HG02678 (cell line): ENCODE results near the gene PCDHGA4.
"Not testable (repeated sequence)": the region's sequence is repeated elsewhere in the genome, so short reads cannot be mapped to it uniquely, and the experiment has no call there.

Source experiments
- ATAC-seq: cut with Tn5 transposase; IDR thresholded peaks from one replicate; pipeline ENCODE4 v1.9.1; 2021; ENCODE audit warnings: mild to moderate bottlenecking, moderate library complexity; ENCODE audit not compliant: unreplicated experiment

PCDHGA4 gene

GRCh38 chr5:141346017-141346416 lies 8.8 kb upstream of the PCDHGA4 start:
- ATAC-seq = not testable (repeated sequence)

- ATAC-seq = no peak
Measured at GRCh38 chr5:141349917-141350619, 4.8 kb upstream of the PCDHGA4 start, which contains the start of gene PCDHGB1. PCDHGB1 (plus strand) TSS chr5:141350099; CDS start chr5:141350261, 162 bp downstream.

GRCh38 chr5:141351591-141351990 lies 3.2 kb upstream of the PCDHGA4 start:
- ATAC-seq = no peak

DNA sequence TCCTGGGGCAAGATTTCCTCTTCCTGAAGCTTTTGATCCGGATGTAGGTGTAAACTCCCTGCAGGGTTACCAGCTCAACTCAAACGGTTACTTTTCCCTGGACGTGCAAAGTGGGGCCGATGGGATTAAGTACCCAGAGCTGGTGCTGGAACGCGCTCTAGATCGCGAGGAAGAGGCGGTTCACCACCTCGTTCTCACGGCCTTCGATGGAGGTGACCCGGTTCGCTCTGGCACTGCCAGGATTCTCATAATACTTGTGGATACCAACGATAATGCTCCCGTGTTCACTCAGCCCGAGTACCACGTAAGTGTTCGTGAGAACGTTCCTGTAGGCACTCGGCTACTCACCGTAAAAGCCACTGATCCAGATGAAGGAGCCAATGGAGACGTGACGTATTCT lies 820 bp downstream of the PCDHGA4 start:
- no peak for ATAC-seq

- no peak for ATAC-seq
Measured at GRCh38 chr5:141356133-141356532, 1.3 kb downstream of the PCDHGA4 start.

GRCh38 chr5:141356950-141357349 lies 2.1 kb downstream of the PCDHGA4 start:
- ATAC-seq = no peak

GRCh38 chr5:141359790-141360426 lies 5.1 kb downstream of the PCDHGA4 start, which contains the start of gene PCDHGB2:
PCDHGB2 (plus strand) TSS chr5:141359994; CDS start chr5:141360136, 142 bp downstream.
- peak; percentile 73 for ATAC-seq

DNA sequence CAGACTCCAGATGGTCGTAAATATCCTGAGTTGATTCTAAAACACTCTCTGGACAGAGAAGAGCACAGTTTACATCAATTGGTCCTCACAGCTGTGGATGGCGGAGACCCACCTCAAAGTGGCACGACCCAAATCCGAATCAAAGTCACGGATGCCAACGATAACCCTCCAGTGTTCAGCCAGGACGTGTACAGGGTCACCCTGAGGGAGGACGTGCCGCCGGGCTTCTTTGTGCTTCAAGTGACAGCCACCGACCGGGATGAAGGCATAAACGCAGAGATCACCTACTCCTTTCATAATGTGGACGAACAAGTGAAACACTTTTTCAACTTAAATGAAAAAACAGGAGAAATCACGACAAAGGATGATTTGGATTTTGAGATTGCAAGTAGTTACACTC lies 5.9 kb downstream of the PCDHGA4 start:
- ATAC-seq = no peak

DNA sequence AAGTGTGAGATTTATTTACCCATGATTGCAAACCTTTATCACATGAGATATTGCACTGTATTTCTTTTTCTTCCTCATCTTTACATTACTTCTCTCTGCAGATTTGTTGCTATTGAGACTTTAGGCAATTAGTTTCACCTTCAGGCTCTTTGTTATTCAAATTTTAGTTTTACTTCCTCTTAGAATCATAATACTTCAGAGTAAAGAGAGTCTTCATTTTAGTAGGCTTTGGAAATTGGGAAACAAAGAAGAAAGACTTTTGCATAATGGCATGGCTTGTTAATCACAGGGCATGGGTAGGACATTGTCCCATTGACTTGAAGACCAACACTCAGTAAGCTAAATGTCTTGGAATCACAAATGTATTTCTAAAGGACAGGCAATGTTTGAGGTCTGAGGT lies 7.9 kb downstream of the PCDHGA4 start:
- ATAC-seq = no peak

DNA sequence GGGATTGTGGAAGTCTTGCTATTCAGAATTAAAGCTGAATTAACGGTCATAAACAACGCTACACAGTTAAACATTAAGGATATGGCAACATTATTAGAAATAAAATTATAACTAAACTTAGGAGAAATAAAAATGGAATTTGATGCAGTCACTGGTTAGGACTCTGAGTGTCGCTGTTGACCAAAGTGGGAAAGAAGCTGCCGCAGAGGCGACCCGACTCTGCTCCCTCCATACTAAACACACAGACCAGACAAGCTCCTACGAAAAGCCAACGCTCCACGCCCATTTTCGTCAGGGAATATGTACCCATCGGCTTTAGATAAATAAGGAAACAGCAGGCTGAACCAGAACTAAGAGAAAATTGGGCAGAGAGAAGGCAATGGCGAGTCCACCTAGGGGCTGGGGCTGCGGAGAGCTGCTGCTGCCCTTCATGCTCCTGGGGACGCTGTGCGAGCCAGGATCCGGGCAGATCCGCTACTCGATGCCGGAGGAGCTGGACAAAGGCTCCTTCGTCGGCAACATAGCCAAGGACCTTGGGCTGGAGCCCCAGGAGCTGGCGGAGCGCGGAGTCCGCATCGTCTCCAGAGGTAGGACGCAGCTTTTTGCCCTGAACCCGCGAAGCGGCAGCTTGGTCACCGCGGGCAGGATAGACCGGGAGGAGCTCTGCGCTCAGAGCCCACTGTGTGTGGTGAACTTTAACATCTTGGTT lies 9.3 kb downstream of the PCDHGA4 start, which contains the start of gene PCDHGA5:
TSS of gene PCDHGA5 (plus strand) at position 211 of the 709 bp plus-strand sequence. CDS start at position 380, 169 bp downstream.
- ATAC-seq = no peak

DNA sequence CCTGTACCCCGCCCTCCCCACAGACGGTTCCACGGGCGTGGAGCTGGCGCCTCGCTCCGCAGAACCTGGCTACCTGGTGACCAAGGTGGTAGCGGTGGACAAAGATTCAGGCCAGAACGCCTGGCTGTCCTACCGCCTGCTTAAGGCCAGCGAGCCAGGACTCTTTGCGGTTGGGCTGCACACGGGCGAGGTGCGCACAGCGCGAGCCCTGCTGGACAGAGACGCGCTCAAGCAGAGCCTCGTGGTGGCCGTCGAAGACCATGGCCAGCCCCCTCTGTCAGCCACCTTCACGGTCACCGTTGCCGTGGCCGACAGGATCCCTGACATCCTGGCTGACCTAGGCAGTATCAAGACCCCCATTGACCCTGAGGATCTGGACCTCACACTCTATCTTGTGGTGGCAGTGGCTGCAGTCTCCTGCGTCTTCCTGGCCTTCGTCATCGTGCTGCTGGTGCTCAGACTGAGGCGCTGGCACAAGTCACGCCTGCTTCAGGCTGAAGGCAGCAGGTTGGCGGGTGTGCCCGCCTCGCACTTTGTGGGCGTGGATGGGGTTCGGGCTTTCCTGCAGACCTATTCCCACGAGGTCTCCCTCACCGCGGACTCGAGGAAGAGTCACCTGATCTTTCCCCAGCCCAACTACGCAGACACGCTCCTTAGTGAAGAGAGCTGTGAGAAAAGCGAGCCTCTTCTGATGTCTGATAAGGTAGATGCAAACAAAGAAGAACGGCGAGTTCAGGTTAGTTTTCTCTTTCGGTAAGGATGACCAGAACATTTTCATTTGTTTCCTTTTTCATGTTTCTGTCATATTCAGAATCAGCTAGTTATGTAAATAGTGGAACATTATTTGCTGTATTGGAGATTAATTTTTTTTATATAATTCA lies 11.4 kb downstream of the PCDHGA4 start:
- no peak for ATAC-seq

DNA sequence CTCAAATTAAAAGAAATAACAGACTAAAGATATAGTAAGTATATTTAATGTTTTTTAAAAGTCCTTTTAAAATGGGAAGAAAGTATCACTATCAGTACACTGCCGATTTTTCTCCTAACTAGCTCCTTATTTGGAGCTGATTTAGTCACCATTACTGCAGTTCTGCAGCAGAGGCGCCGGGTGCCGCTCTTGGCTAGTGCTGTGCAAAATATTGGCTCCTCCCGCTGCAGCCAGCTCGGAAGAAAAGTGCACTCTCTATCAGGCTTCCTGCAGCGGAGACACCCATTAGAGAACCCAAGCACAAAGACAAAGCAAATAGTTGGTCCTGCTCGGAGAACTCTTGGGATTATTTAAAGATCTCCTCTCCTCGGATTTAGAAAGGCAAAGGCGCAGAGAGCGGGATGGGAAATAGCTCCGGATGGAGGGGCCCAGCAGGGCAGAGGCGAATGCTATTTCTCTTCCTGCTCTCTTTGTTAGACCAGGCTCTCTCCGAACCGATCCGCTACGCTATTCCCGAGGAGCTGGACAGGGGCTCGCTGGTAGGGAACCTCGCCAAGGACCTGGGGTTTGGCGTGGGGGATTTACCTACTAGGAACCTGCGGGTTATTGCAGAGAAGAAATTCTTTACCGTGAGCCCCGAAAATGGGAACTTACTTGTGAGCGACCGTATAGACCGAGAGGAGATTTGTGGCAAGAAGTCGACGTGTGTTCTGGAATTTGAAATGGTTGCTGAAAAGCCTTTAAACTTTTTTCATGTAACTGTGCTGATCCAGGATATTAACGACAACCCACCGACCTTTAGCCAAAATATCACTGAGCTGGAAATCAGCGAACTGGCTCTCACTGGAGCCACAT lies 15.4 kb downstream of the PCDHGA4 start, which contains the start of gene PCDHGB3:
TSS of gene PCDHGB3 (plus strand) at position 249 of the 855 bp plus-strand sequence. CDS start at position 402, 153 bp downstream.
- peak; percentile 90 for ATAC-seq

- ATAC-seq = no peak
Measured at GRCh38 chr5:141371572-141372475, 17.0 kb downstream of the PCDHGA4 start.

DNA sequence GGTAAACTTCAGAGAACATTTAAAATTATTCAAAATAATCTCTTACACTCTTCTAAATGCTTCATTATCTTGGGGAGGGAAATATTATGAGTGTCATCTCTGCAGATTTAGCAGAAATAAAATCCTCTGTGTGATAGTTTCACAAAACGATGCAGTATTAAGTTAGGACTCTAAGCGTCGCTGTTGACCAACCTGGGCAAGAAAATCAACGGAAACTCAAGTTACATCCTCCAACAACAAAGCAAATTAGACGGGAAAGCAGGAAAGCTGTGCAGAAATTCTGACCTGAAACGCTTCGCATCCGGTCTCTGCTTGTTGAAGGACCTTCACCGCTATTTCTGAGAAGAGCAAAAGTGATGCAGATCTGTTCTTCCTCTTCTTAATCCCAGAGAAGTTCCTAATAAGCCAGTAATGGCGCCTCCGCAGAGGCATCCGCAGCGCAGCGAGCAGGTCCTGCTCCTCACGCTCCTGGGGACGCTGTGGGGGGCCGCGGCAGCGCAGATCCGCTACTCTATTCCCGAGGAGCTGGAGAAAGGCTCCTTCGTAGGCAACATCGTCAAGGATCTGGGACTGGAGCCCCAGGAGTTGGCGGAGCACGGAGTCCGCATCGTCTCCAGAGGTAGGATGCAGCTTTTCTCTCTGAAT lies 19.0 kb downstream of the PCDHGA4 start, which contains the start of gene PCDHGA6:
TSS of gene PCDHGA6 (plus strand) at position 219 of the 645 bp plus-strand sequence. CDS start at position 412, 193 bp downstream.
- ATAC-seq = no peak

DNA sequence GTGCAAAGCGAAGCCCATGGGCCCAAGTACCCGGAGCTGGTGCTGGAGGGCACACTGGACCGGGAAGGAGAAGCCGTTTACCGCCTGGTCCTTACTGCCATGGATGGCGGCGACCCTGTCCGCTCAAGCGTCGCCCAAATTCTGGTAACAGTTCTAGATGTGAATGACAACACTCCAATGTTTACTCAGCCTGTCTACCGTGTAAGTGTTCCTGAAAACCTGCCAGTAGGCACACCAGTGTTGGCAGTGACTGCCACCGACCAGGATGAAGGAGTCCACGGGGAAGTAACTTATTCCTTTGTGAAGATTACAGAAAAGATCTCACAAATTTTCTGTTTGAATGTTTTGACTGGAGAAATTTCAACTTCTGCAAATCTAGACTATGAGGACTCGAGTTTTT lies 19.8 kb downstream of the PCDHGA4 start:
- ATAC-seq = no peak

DNA sequence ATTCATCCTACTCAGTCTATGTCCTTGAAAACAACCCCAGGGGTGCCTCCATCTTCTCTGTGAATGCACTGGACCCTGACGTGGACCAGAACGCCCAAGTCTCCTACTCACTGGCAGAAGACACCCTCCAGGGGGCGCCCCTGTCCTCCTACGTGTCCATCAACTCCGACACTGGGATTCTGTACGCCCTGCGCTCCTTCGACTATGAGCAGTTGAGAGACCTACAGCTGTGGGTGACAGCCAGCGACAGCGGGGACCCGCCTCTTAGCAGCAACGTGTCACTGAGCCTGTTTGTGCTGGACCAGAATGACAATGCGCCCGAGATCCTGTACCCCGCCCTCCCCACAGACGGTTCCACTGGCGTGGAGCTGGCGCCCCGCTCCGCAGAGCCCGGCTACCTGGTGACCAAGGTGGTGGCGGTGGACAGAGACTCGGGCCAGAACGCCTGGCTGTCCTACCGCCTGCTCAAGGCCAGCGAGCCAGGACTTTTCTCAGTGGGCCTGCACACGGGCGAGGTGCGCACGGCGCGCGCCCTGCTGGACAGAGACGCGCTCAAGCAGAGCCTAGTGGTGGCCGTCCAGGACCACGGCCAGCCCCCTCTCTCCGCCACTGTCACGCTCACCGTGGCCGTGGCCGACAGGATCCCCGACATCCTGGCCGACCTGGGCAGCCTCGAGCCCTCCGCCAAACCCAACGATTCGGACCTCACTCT lies 20.8 kb downstream of the PCDHGA4 start:
- not testable (repeated sequence) for ATAC-seq
